ENCODE data around the gene FBXW11.

DNA sequence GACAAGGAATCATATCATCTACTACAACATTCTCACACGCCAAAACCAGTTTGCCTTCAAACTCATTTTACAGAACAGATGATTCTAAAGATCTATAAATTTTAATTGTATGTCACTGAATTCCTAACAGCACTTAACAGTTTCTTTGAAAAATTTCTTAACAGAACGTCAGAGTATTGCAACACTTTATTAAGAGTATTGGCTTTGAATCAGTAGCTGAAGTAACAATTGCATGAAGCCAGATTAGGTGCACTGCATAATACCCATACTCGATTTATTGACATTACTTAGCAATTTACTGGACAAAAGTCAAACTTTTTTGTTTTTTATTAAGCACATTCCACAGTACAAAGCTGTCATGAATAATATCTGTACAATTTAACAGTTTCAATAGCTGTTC is 145.1 kb downstream of the FBXW11 start:
- TF ChIP-seq POLR2AphosphoS5 (IDR thresholded peaks at IDR 0.05; ENCODE audit: low read depth) (no peak), GABPA (IDR thresholded peaks at IDR 0.05; ENCODE audit: low read depth) (no peak), SPI1 (IDR thresholded peaks at IDR 0.05; ENCODE audit: borderline replicate concordance, low read depth) (no peak)
- TF ChIP-seq, protein P1, sequence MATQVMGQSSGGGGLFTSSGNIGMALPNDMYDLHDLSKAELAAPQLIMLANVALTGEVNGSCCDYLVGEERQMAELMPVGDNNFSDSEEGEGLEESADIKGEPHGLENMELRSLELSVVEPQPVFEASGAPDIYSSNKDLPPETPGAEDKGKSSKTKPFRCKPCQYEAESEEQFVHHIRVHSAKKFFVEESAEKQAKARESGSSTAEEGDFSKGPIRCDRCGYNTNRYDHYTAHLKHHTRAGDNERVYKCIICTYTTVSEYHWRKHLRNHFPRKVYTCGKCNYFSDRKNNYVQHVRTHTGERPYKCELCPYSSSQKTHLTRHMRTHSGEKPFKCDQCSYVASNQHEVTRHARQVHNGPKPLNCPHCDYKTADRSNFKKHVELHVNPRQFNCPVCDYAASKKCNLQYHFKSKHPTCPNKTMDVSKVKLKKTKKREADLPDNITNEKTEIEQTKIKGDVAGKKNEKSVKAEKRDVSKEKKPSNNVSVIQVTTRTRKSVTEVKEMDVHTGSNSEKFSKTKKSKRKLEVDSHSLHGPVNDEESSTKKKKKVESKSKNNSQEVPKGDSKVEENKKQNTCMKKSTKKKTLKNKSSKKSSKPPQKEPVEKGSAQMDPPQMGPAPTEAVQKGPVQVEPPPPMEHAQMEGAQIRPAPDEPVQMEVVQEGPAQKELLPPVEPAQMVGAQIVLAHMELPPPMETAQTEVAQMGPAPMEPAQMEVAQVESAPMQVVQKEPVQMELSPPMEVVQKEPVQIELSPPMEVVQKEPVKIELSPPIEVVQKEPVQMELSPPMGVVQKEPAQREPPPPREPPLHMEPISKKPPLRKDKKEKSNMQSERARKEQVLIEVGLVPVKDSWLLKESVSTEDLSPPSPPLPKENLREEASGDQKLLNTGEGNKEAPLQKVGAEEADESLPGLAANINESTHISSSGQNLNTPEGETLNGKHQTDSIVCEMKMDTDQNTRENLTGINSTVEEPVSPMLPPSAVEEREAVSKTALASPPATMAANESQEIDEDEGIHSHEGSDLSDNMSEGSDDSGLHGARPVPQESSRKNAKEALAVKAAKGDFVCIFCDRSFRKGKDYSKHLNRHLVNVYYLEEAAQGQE (IDR thresholded peaks at IDR 0.05; ENCODE audit: insufficient replicate concordance, low read depth), result no peak
- TF ChIP-seq, protein P2, sequence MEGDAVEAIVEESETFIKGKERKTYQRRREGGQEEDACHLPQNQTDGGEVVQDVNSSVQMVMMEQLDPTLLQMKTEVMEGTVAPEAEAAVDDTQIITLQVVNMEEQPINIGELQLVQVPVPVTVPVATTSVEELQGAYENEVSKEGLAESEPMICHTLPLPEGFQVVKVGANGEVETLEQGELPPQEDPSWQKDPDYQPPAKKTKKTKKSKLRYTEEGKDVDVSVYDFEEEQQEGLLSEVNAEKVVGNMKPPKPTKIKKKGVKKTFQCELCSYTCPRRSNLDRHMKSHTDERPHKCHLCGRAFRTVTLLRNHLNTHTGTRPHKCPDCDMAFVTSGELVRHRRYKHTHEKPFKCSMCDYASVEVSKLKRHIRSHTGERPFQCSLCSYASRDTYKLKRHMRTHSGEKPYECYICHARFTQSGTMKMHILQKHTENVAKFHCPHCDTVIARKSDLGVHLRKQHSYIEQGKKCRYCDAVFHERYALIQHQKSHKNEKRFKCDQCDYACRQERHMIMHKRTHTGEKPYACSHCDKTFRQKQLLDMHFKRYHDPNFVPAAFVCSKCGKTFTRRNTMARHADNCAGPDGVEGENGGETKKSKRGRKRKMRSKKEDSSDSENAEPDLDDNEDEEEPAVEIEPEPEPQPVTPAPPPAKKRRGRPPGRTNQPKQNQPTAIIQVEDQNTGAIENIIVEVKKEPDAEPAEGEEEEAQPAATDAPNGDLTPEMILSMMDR (IDR thresholded peaks at IDR 0.05; ENCODE audit: insufficient read depth, low read length), result no peak
